Gastroesophageal sphincter (tissue), 4 donors: ENCODE measurements around the gene MUC22. TPM values are rescaled to one million over a fixed set of nuclear protein-coding genes. Genes with fewer than 3 reads are reported as not detected.

ENCODE experiments used
- ATAC-seq: fragments of 150-250 bp; one replicate; pipeline ENCODE4 v1.9.1; 2016; ENCODE audit warnings: mild to moderate bottlenecking, moderate library complexity
- H3K27ac ChIP-seq, 4 donors: fragments of 200-600 bp; sonication (generic) in 3 of 4; 1 replicate in 3 of 4; 2 replicates in 1 of 4; pipeline ENCODE4 v1.5.1; 2016 to 2019
- H3K27me3 ChIP-seq: fragments of 200-600 bp; sonication (generic); one replicate; pipeline ENCODE4 v1.5.1; 2019
- H3K36me3 ChIP-seq, 2 donors: fragments of 200-600 bp; sonication (generic); one replicate each; pipeline ENCODE4 v1.5.1; 2019; ENCODE audit warnings: control low read depth in 1 of 2
- H3K4me1 ChIP-seq, 3 donors: fragments of 200-600 bp; sonication (generic); 1 replicate in 2 of 3; 2 replicates in 1 of 3; pipeline ENCODE4 v1.5.1; 2016 to 2019; ENCODE audit warnings: control low read depth in 2 of 3
- H3K4me3 ChIP-seq, 2 donors: fragments of 200-600 bp; sonication (generic); one replicate each; pipeline ENCODE4 v1.5.1; 2019; ENCODE audit warnings: mild to moderate bottlenecking in 1 of 2, moderate library complexity in 1 of 2
- H3K9me3 ChIP-seq, 3 donors: fragments of 200-600 bp; sonication (generic); one replicate each; pipeline ENCODE4 v1.5.1; 2017 to 2019; ENCODE audit warnings: control low read depth in 2 of 3
- CTCF ChIP-seq, 4 experiments: fragments of 200-600 bp in 2 of 4; fragments of 450-650 bp in 2 of 4; sonication (generic) in 1 of 4; IDR thresholded peaks; one replicate each; pipeline ENCODE4 v1.5.1; 2017 to 2019; ENCODE audit warnings: antibody characterized with exemption in 4 of 4, mild to moderate bottlenecking in 2 of 4, moderate library complexity in 2 of 4
- EP300 ChIP-seq: sonication (generic); formaldehyde crosslinking; IDR thresholded peaks from one replicate; pipeline ENCODE4 v1.6.1; 2017; ENCODE audit warnings: antibody characterized with exemption, mild to moderate bottlenecking
- POLR2A ChIP-seq, 2 donors: fragments of 450-650 bp; IDR thresholded peaks; one replicate each; pipeline ENCODE4 v1.6.1; 2017; ENCODE audit warnings: antibody characterized with exemption in 2 of 2, mild to moderate bottlenecking in 2 of 2, moderate library complexity in 1 of 2
- POLR2AphosphoS5 ChIP-seq: sonication (generic); formaldehyde crosslinking; IDR thresholded peaks from one replicate; pipeline ENCODE4 v1.6.1; 2017; ENCODE audit warnings: antibody characterized with exemption
- WGBS, 2 donors: methylation state at CpG; one replicate each; pipeline ENCODE4 v1.1.5; 2018; ENCODE audit warnings: low coverage in 1 of 2; 5-methylcytosine and 5-hydroxymethylcytosine counted together
- total RNA-seq, 4 donors: library from RNA; depleted of rRNA; stranded (reverse); fragments of >200 nt; gene quantifications; one replicate each; pipeline ENCODE4 v1.1.0, GENCODE V29; 2016

Gene MUC22
- total RNA-seq, 4 donors from 2014 or later = 0.16 to 0.62 TPM; not detected in 2

- H3K27me3 ChIP-seq = peaks cover 44% of the 10 kb centered on the region
- no peaks in the 10 kb centered on the region for H3K4me1 ChIP-seq
- 97 to 100% methylated on average over 1 to 4 of the region's 4 CpGs for WGBS, 2 donors
- no peak for ATAC-seq
- H3K4me3 ChIP-seq = no peak overlapping the region
- TF ChIP-seq EP300 (no peak), CTCF (IDR thresholded peaks at IDR 0.05) (no peak), POLR2AphosphoS5 (no peak), POLR2A (IDR thresholded peaks at IDR 0.05) (no peak)
- no peaks in the 10 kb centered on the region for H3K36me3 ChIP-seq
- no peak overlapping the region for H3K27ac ChIP-seq
- H3K9me3 ChIP-seq = no peaks in the 10 kb centered on the region
These were observed 15.3 kb downstream of the MUC22 start for GRCh38 chr6:31025595-31025994.

- Histone ChIP-seq H3K27me3 (peaks cover 33% of the 10 kb centered on the region), H3K4me3 (no peak overlapping the region), H3K36me3 (no peaks in the 10 kb centered on the region), H3K9me3 (no peaks in the 10 kb centered on the region), H3K27ac (no peak overlapping the region), H3K4me1 (no peaks in the 10 kb centered on the region)
- TF ChIP-seq POLR2AphosphoS5 = no peak
- TF ChIP-seq CTCF (IDR thresholded peaks at IDR 0.05) = no peak
- no peak for TF ChIP-seq EP300
- no peak for TF ChIP-seq POLR2A (IDR thresholded peaks at IDR 0.05)
- no peak for ATAC-seq
- WGBS, 2 donors = 82 to 93% methylated on average over 6 of the region's 6 CpGs
These were observed 20.8 kb downstream of the MUC22 start for GRCh38 chr6:31031095-31031494.

GRCh38 chr6:31033075-31033474 is 22.8 kb downstream of the MUC22 start:
- Histone ChIP-seq H3K4me3 (no peak overlapping the region), H3K9me3 (no peaks in the 10 kb centered on the region), H3K27me3 (peaks cover 16% of the 10 kb centered on the region), H3K4me1 (no peaks in the 10 kb centered on the region), H3K27ac (no peak overlapping the region), H3K36me3 (no peaks in the 10 kb centered on the region)
- TF ChIP-seq EP300 = no peak
- no peak for TF ChIP-seq POLR2AphosphoS5
- TF ChIP-seq CTCF (IDR thresholded peaks at IDR 0.05) = no peak
- no peak for TF ChIP-seq POLR2A (IDR thresholded peaks at IDR 0.05)
- ATAC-seq = no peak
- 89 to 93% methylated on average over 4 of the region's 4 CpGs for WGBS, 2 donors

- WGBS, 2 donors = 61 to 65% methylated on average over 4 of the region's 4 CpGs
- TF ChIP-seq POLR2A (IDR thresholded peaks at IDR 0.05) (no peak), EP300 (no peak), POLR2AphosphoS5 (no peak), CTCF (IDR thresholded peaks at IDR 0.05) (no peak)
- H3K27me3 ChIP-seq = peaks cover 8% of the 10 kb centered on the region
- no peak for ATAC-seq
- no peaks in the 10 kb centered on the region for H3K36me3 ChIP-seq
- H3K9me3 ChIP-seq = no peaks in the 10 kb centered on the region
- no peak overlapping the region for H3K4me3 ChIP-seq
- no peak overlapping the region for H3K27ac ChIP-seq
- no peaks in the 10 kb centered on the region for H3K4me1 ChIP-seq
These were observed 25.7 kb downstream of the MUC22 start for GRCh38 chr6:31035862-31036497.

- ATAC-seq = no peak
- no peak overlapping the region for H3K27ac ChIP-seq
- H3K9me3 ChIP-seq = no peaks in the 10 kb centered on the region
- H3K27me3 ChIP-seq = peaks cover 8% of the 10 kb centered on the region
- no peak for TF ChIP-seq POLR2AphosphoS5
- TF ChIP-seq CTCF (IDR thresholded peaks at IDR 0.05) = no peak
- no peak for TF ChIP-seq EP300
- no peak for TF ChIP-seq POLR2A (IDR thresholded peaks at IDR 0.05)
- no peaks in the 10 kb centered on the region for H3K36me3 ChIP-seq
- 71 to 85% methylated on average over 2 to 7 of the region's 7 CpGs for WGBS, 2 donors
- no peaks in the 10 kb centered on the region for H3K4me1 ChIP-seq
- no peak overlapping the region for H3K4me3 ChIP-seq
These were observed 26.9 kb downstream of the MUC22 start for GRCh38 chr6:31037169-31037568.
